ENCODE data around the gene GATA3. TPM values are rescaled to one million over a fixed set of nuclear protein-coding genes. Genes with fewer than 3 reads are reported as not detected.

GATA3 gene
- total and polyA plus RNA-seq, 2 of the 8 experiments (the other 6 are each of a cell fraction or from before 2014, with no cell fraction given): 0.02 to 0.43 TPM

GRCh38 chr10:8073691-8074416 lies 19.4 kb downstream of the GATA3 start:
- CTCF ChIA-PET (ENCODE audit: partially characterized antibody): no interaction called here
- H3K56ac ChIP-seq (replicated peaks; ENCODE audit: insufficient read length, low read depth, low read length): no peak overlapping the region
- H3K27ac ChIP-seq (ENCODE audit: low read depth, low read length): no peak overlapping the region
- no peak overlapping the region for H4K91ac ChIP-seq (replicated peaks; ENCODE audit: insufficient read length, low read length)
- no peak overlapping the region for H3K23ac ChIP-seq (ENCODE audit: insufficient read length)
- H3K4ac ChIP-seq (replicated peaks; ENCODE audit: insufficient read length, low read depth, low read length): no peak overlapping the region
- H4K20me1 ChIP-seq (replicated peaks in 1 of 2; ENCODE audit: control insufficient read depth in 1 of 2, insufficient read depth in 2 of 2, low read length in 2 of 2): no peaks in the 10 kb centered on the region
- no peak overlapping the region for H2AFZ ChIP-seq (ENCODE audit: low read length)
- POLR2A ChIA-PET (ENCODE audit: partially characterized antibody): interaction anchor here (0.5 to 0.7 kb wide), 2 partner anchors 9 to 321 kb away, joined by 3 to 4 read pairs; no protein-coding TSS in a partner anchor
- H2AK5ac ChIP-seq (ENCODE audit: low read depth, low read length): no peak overlapping the region
- H4K8ac ChIP-seq (ENCODE audit: extremely low read depth, insufficient read depth, low read length): no peak overlapping the region
- no peak overlapping the region for H3K18ac ChIP-seq (ENCODE audit: extremely low read depth, low read length)
- no peak overlapping the region for H2BK20ac ChIP-seq (ENCODE audit: low read length)
- H3K4me2 ChIP-seq (ENCODE audit: insufficient read depth in 1 of 2, low read depth in 2 of 2, low read length in 2 of 2): no peak overlapping the region
- H3K4me1 ChIP-seq (replicated peaks in 1 of 4; ENCODE audit: control insufficient read depth in 3 of 4, insufficient read depth in 4 of 4, low read length in 3 of 4): peaks cover 0 to 3% (median 1%) of the 10 kb centered on the region in 4 experiments; a peak in 6 of 7 replicates
- no peaks in the 10 kb centered on the region for H3K23me2 ChIP-seq (ENCODE audit: low read depth, low read length)
- WGBS, 2 experiments (ENCODE audit: extremely low coverage in 1 of 2, insufficient coverage in 1 of 2, insufficient read length in 1 of 2, insufficient replicate concordance in 2 of 2, low coverage in 1 of 2, low lambda C conversion rate in 2 of 2, missing lambda C conversion rate in 1 of 2): 95% methylated on average over 15 of the region's 15 CpGs; no CpG with 5 or more reads in 1 of the 2 experiments
- no peak overlapping the region for H3K4me3 ChIP-seq (ENCODE audit: extremely low read depth in 1 of 4, insufficient read depth in 2 of 4, low read depth in 3 of 4, low read length in 4 of 4)
- H3K79me1 ChIP-seq (ENCODE audit: low read depth, low read length): no peaks in the 10 kb centered on the region
- H2BK12ac ChIP-seq (ENCODE audit: low read depth, low read length): no peak overlapping the region; the same call in 1 of the 2 replicates
- H4K5ac ChIP-seq (ENCODE audit: insufficient read length, low read depth, low read length): no peak overlapping the region
- no peak overlapping the region for H2BK120ac ChIP-seq (replicated peaks; ENCODE audit: low read depth, low read length)
- no peak for FAIRE-seq
- H3K36me3 ChIP-seq (ENCODE audit: control insufficient read depth in 2 of 4, insufficient read depth in 4 of 4, low read length in 3 of 4): no peaks in the 10 kb centered on the region
- DNase-seq (ENCODE audit: low read depth in 1 of 2, low spot score in 2 of 2): no peak
- H3K14ac ChIP-seq (ENCODE audit: insufficient read length): no peak overlapping the region
- H3K79me2 ChIP-seq (ENCODE audit: control insufficient read depth in 1 of 2, insufficient read depth in 2 of 2, low read length in 2 of 2): no peaks in the 10 kb centered on the region
- H3K9me3 ChIP-seq (ENCODE audit: insufficient read depth in 2 of 2, low read depth in 1 of 2, low read length in 1 of 2): no peaks in the 10 kb centered on the region
- no peaks in the 10 kb centered on the region for H3K27me3 ChIP-seq (replicated peaks in 1 of 4; ENCODE audit: control insufficient read depth in 3 of 4, extremely low read depth in 1 of 4, insufficient read depth in 3 of 4, low read length in 3 of 4)
- H2BK15ac ChIP-seq (ENCODE audit: low read length): no peak overlapping the region
- no peak overlapping the region for H2BK5ac ChIP-seq (ENCODE audit: low read depth, low read length)
- TF ChIP-seq ASH2L (IDR thresholded peaks at IDR 0.05; ENCODE audit: low read length) (no peak), JUND (IDR thresholded peaks at IDR 0.05; ENCODE audit: low read length) (no peak), BRCA1 (IDR thresholded peaks at IDR 0.05; ENCODE audit: low read depth, low read length) (no peak), E2F6 (IDR thresholded peaks at IDR 0.05) (no peak), TAF1 (IDR thresholded peaks at IDR 0.05; ENCODE audit: low read depth, low read length) (no peak), SIN3A (conservative IDR thresholded peaks at IDR 0.05 in 1 of 2, IDR thresholded peaks at IDR 0.05 in 1 of 2; ENCODE audit: low read depth in 1 of 2, low read length in 2 of 2) (no peak), SUZ12 (IDR thresholded peaks at IDR 0.05; ENCODE audit: low read length) (no peak), KDM4A (IDR thresholded peaks at IDR 0.05; ENCODE audit: low read depth, low read length, severe bottlenecking) (no peak)
- no peak overlapping the region for H3K9ac ChIP-seq (replicated peaks in 1 of 4; ENCODE audit: extremely low read depth in 1 of 4, low read depth in 3 of 4, low read length in 3 of 4)

Data from H1 (cell line).